GM12878 (cell line): ENCODE data around the gene PIP4K2A. TPM values are rescaled to one million over a fixed set of nuclear protein-coding genes. Genes with fewer than 3 reads are reported as not detected.

Experiments
- ATAC-seq: fragments of 200-7000 bp; cut with Tn5 transposase; 3 replicates; pipeline ENCODE4 v1.9.1; 2020; ENCODE audit warnings: mild to moderate bottlenecking, moderate library complexity
- BruUV-seq: library from RNA; stranded (reverse); fragments of 400-500 nt; replicated peaks from 2 replicates; lab custom pipeline; 2021; lab: Mats Ljungman, UMichigan
- CTCF ChIA-PET: fragments of 300-600 bp; sonication (Branson Sonifier 250); formaldehyde crosslinking; extraction: SDS; loops from one replicate; lab custom pipeline; 2021; ENCODE audit warnings: inconsistent platforms; lab: Yijun Ruan, JAX
- POLR2A ChIA-PET: fragments of 350-600 bp; formaldehyde crosslinking; extraction: SDS; loops from one replicate; lab custom pipeline; 2021; ENCODE audit warnings: inconsistent platforms; lab: Charles Lee
- RAD21 ChIA-PET: fragments of 300-600 bp; sonication (Branson Sonifier 250); formaldehyde crosslinking; loops from one replicate; lab custom pipeline; 2023; ENCODE audit warnings: antibody characterized with exemption; ENCODE audit not compliant: unreplicated experiment; lab: Charles Lee
- SMC1A ChIA-PET: fragments of 300-600 bp; sonication (Branson Sonifier 250); formaldehyde crosslinking; loops from one replicate; lab custom pipeline; 2023; ENCODE audit not compliant: unreplicated experiment, uncharacterized antibody; lab: Charles Lee
- DNase-seq: peaks from one replicate; pipeline ENCODE4 v3.0.0-alpha.2; 2011; ENCODE audit warnings: low read depth, low spot score
- FAIRE-seq: peaks from 3 replicates; lab custom pipeline; 2011; peaks lifted over from hg19 to GRCh38; lab: Jason Lieb, UNC
- H2AFZ ChIP-seq: 2 replicates; pipeline ENCODE4 v1.6.0; 2011; ENCODE audit warnings: low read depth, low read length, control low read depth; ENCODE audit not compliant: control insufficient read depth
- H3K27ac ChIP-seq: 2 replicates; pipeline ENCODE4 v1.5.1; 2011; ENCODE audit warnings: control low read depth; ENCODE audit not compliant: control insufficient read depth, insufficient read depth
- H3K27me3 ChIP-seq, 2 experiments: replicated peaks in 1 of 2; 2 replicates each; pipeline versions ENCODE4 v1.6.0 to v1.6.1; 2011; ENCODE audit warnings: low read length in 1 of 2; ENCODE audit not compliant: control insufficient read depth in 2 of 2, insufficient read depth in 2 of 2
- H3K36me3 ChIP-seq, 2 experiments: 2 replicates each; pipeline ENCODE4 v1.5.1; 2011; ENCODE audit warnings: low read length in 1 of 2; ENCODE audit not compliant: control insufficient read depth in 2 of 2, insufficient read depth in 2 of 2
- H3K4me1 ChIP-seq: 2 replicates; pipeline ENCODE4 v1.6.1; 2011; ENCODE audit warnings: mild to moderate bottlenecking, low read length, moderate library complexity, mixed read lengths; ENCODE audit not compliant: control insufficient read depth, insufficient read depth
- H3K4me2 ChIP-seq: 2 replicates; pipeline ENCODE4 v1.6.0; 2011; ENCODE audit warnings: control low read depth; ENCODE audit not compliant: control insufficient read depth, insufficient read depth
- H3K4me3 ChIP-seq: fragments of 200-600 bp; sonication (generic); 2 replicates; pipeline ENCODE4 v1.5.1; 2016
- H3K79me2 ChIP-seq: 2 replicates; pipeline ENCODE4 v1.6.0; 2011; ENCODE audit warnings: low read length; ENCODE audit not compliant: control insufficient read depth, insufficient read depth
- H3K9ac ChIP-seq: 2 replicates; pipeline ENCODE4 v1.8.0; 2011; ENCODE audit warnings: low read length, control low read depth, mixed read lengths; ENCODE audit not compliant: control insufficient read depth, insufficient read depth
- H3K9me3 ChIP-seq: replicated peaks from 3 replicates; pipeline ENCODE4 v1.5.1; 2011; ENCODE audit warnings: mild to moderate bottlenecking, low read length; ENCODE audit not compliant: control insufficient read depth, insufficient read depth
- H4K20me1 ChIP-seq: 2 replicates; pipeline ENCODE4 v1.6.0; 2011; ENCODE audit not compliant: control insufficient read depth, insufficient read depth
- CTCF ChIP-seq, 3 experiments: IDR thresholded peaks in 2 of 3; conservative IDR thresholded peaks in 1 of 3; 2 replicates each; pipeline ENCODE4 v1.5.1; 2011; ENCODE audit warnings: low read depth in 3 of 3, low read length in 3 of 3, mild to moderate bottlenecking in 3 of 3, control low read depth in 2 of 3, moderate library complexity in 2 of 3, inconsistent platforms in 1 of 3, mixed read lengths in 1 of 3; ENCODE audit not compliant: control insufficient read depth in 2 of 3, insufficient read depth in 1 of 3; ENCODE audit errors: extremely low read depth in 1 of 3
- RAD21 ChIP-seq: IDR thresholded peaks from 2 replicates; pipeline ENCODE4 v1.6.1; 2011; ENCODE audit warnings: mild to moderate bottlenecking, low read depth, low read length, moderate library complexity; ENCODE audit not compliant: insufficient read depth
- RB1 ChIP-seq: fragments of 450-650 bp; formaldehyde crosslinking; IDR thresholded peaks from 2 replicates; pipeline ENCODE4 v1.6.1; 2017; ENCODE audit warnings: mild to moderate bottlenecking, borderline replicate concordance
- SMC3 ChIP-seq: IDR thresholded peaks from 2 replicates; pipeline ENCODE4 v1.6.1; 2011; ENCODE audit warnings: low read length, improper control_type of control experiment, borderline replicate concordance
- YY1 ChIP-seq: IDR thresholded peaks from 2 replicates; pipeline ENCODE4 v1.6.1; 2011; ENCODE audit warnings: low read depth, mild to moderate bottlenecking, low read length
- WGBS: methylation state at CpG from one replicate; pipeline ENCODE4 v1.1.6; 2016; ENCODE audit warnings: low lambda C conversion rate; ENCODE audit not compliant: insufficient replicate concordance, insufficient coverage; ENCODE audit errors: missing lambda C conversion rate; 5-methylcytosine and 5-hydroxymethylcytosine counted together
- in situ Hi-C: fragments of 300-500 bp; cut with MboI; formaldehyde crosslinking; loops from 9 replicates; pipeline ENCODE4 v1.14.3; 2018; ENCODE audit warnings: mixed read lengths
- intact Hi-C: fragments of 100-400 bp; cut with micrococcal nuclease; formaldehyde crosslinking; loops from one replicate; pipeline ENCODE4 v1.14.2; 2022; ENCODE audit not compliant: unreplicated experiment
- polyA plus RNA-seq, 11 experiments: library from polyadenylated mRNA; depleted of rRNA in 4 of 11; unstranded in 6 of 11; stranded (reverse) in 5 of 11; fragments of >200 nt; fragmentation: Nextera tagmentation in 4 of 11; fragmentation: Illumina TruSeq in 1 of 11; extraction: Ambion mirVana in 4 of 11; extraction: Trizol in 1 of 11; gene quantifications; 1 replicate in 1 of 11; 2 replicates in 10 of 11; pipeline versions ENCODE4 v1.2.1 to v1.2.3, GENCODE V29; 2011 to 2016; ENCODE audit warnings: inconsistent platforms in 2 of 11, missing spikeins in 2 of 11, low read depth in 1 of 11
- total RNA-seq, 4 experiments: library from RNA; depleted of rRNA in 3 of 4; stranded (reverse); fragments of >200 nt in 3 of 4; fragmentation: Illumina TruSeq in 1 of 4; extraction: Trizol in 1 of 4; gene quantifications; 2 replicates each; pipeline versions ENCODE4 v1.2.1 to v1.2.3, GENCODE V29; 2013 to 2021

Gene PIP4K2A
- total and polyA plus RNA-seq, 10 of the 15 experiments (the other 5 are each of a cell fraction or from before 2014, with no cell fraction given): 54.3 to 139 (median 84.4) TPM

DNA sequence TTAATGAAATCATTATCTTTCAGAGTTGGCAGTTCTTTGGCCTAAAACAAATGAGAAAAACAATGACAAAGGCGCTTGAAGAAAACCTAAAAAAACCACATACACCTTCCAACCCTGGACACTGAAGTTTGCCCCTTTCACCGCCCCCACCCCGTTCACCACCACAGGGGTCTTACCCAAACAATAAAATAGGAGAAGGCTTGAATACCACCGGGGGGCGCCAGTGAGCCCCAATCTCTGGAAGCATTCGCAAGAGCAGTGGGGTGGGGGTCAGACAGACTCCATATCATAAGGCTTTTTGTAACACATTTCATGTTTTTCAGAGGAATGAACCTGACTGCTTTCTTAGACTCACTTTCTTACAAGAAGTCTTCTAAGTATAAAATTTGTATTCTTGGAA lies 163.6 kb downstream of the PIP4K2A start:
- H2AFZ ChIP-seq: no peak overlapping the region
- FAIRE-seq: no peak
- 59% methylated on average over 6 of the region's 6 CpGs for WGBS
- H3K36me3 ChIP-seq: peaks cover 18 to 28% of the 10 kb centered on the region in 2 experiments
- TF ChIP-seq RB1 (no peak), YY1 (peak; percentile 33; the same call in 1 of the 2 replicates), RAD21 (peak; percentile 64), CTCF (IDR thresholded peaks at IDR 0.05 in 2 of 3, conservative IDR thresholded peaks at IDR 0.05 in 1 of 3; ENCODE audit: control insufficient read depth in 2 of 3, extremely low read depth in 1 of 3, insufficient read depth in 1 of 3, low read depth in 3 of 3, low read length in 3 of 3) (peak; percentile 45 to 68 (median 52)), SMC3 (peak; percentile 61; the same call in 1 of the 2 replicates)
- TF ChIP-seq, all 136 proteins: peak for 4
- DNase-seq (no peak), ATAC-seq (peak; percentile 71)
- in situ Hi-C loops (no loop called here), intact Hi-C loops (loop anchor here (5.0 kb wide), 1 partner anchor 437 kb away; no protein-coding TSS in a partner anchor)
- Histone ChIP-seq H3K27me3 (no peaks in the 10 kb centered on the region), H3K9me3 (no peaks in the 10 kb centered on the region), H3K4me3 (no peak overlapping the region), H3K9ac (no peak overlapping the region), H3K27ac (no peak overlapping the region), H3K4me1 (no peaks in the 10 kb centered on the region), H4K20me1 (no peaks in the 10 kb centered on the region; the same call in 1 of the 2 replicates), H3K79me2 (no peaks in the 10 kb centered on the region), H3K4me2 (no peak overlapping the region)
- CTCF ChIA-PET: interaction anchor here (0.8 to 1.4 kb wide), 6 partner anchors 22 to 560 kb away, joined by 3 to 4 read pairs (median 4); no protein-coding TSS in a partner anchor
- SMC1A ChIA-PET: interaction anchor here (0.6 to 2.2 kb wide), 8 partner anchors 10 to 557 kb away, joined by 3 to 9 read pairs (median 5); no protein-coding TSS in a partner anchor
- no TSS peak for BruUV-seq
- RAD21 ChIA-PET: interaction anchor here (1.2 kb wide), 1 partner anchor 382 kb away, joined by 3 read pairs; no protein-coding TSS in a partner anchor
- POLR2A ChIA-PET: no interaction called here
